GM19438 (cell line): Measurements from ENCODE around the gene EPHB4.
A peak's percentile ranks its signal among the peaks of the same experiment; 100 is the strongest.
"Not testable (repeated sequence)": the region's sequence is repeated elsewhere in the genome, so short reads cannot be mapped to it uniquely, and the experiment has no call there.

Experiments used
- ATAC-seq: cut with Tn5 transposase; IDR thresholded peaks from one replicate; pipeline ENCODE4 v1.9.1; 2021; ENCODE audit warnings: low read depth; ENCODE audit not compliant: unreplicated experiment

The EPHB4 gene

DNA sequence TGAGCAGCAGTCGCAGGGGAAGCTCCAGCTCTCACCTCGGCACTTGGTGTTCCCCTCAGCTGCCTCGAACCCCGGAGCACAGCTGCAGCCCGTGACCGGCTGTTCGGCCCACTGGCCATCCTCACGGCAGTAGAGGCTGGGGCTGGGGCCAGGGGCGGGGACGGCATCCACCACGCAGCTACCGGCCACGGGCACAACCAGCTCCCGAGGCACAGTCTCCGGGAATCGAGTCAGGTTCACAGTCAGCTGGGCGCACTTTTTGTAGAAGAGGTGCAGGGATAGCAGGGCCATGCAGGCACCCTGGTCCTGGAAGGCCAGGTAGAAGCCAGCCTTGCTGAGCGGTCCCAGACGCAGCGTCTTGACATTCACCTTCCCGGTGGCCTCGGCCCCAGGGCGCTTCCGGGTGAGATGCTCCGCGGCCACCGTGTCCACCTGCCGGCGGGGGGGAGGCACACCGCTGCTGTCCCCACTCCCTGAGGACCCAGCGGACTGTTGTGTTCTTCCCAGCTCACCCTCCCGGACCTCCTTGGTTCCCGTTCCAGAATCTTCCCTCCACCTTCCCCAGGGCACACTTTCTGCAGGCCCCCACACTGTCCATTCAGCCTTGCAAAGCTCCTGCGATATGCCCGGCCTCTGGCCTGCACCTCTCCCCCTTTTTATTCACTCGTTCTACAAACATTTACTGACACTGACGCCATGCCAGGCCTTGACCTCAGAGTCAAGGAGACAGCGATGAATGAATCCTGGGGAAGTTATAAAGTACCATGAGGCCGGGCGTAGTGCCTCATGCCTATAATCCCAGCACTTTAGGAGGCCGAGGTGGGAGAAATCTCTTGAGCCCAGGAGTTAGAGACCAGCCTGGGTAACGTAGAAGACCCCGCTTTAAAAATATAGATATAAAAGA, 4.8 kb downstream of the EPHB4 start:
- ATAC-seq: no peak

DNA sequence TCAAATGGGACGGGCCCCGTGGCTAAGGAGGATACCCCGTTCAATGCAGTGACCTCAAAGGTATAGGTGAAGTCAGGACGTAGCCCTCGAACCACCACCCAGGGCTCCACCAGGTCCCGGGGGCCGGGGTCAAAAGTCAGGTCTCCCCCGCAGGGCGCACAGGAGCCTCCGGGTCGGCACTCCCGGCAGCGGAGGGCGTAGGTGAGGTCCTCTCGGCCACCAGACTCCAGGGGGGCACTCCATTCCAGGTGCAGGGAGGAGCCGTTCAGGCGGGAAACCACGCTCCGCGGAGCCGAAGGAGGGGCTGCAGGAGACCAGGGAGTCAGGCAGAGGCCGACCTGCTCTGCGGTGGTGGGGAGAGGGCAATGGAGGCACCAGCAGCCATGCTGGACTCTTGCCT, 7.7 kb downstream of the EPHB4 start:
- no peak for ATAC-seq

DNA sequence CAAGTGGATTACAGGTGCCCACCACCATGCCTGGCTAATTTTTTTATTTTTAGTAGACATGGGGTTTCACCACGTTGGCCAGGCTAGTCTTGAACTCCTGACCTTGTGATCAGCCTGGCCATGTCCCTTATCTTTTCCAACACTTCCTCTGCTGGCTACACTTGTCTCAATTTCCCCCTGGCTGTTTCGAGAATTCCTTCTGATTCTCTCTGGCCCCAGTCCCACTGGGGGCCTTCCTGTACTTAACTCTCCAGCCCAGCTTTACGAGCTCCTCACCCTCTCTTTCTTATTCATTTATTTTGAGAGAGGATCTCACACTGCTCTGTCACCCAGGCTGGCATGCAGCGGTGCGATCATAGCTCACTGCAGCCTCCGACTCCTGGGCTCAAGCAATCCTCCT, 8.5 kb downstream of the EPHB4 start:
- no peak for ATAC-seq

DNA sequence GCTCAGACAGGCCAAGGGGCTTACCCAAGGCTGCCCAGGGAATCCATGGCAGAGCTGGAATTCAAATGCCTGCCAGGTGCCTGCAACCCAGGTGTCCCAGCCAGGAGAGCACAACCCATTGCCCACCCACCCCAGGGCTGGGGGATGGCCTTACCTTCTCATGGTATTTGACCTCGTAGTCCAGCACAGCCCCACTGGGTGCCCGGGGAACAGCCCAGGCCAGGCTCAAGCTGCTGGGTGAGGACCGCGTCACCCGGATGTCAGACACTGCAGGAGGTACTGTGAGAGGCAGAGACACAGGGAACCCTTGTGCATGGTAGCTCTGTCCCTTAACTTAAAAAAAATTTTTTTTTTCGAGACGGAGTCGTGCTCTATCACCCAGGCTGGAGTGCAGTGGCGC, 9.0 kb downstream of the EPHB4 start:
- no peak for ATAC-seq

DNA sequence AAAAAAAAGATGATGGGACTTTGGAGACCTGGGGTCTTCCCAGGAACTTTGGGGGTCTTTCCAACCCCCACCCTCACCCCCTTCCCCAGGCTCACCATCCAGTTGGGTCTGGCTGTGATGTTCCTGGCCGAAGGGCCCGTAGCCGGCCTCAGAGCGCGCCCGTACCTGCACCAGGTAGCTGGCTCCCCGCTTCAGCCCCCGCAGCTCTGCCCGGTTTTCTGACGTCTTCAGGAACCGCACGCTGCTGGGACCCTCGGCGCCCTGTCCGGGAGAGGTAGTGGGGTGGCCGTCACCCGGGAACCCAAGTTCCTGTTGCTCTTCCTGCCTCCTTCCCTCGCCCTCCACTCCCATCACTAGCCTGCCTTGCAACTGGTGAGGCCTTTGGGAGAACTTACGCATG, 10.2 kb downstream of the EPHB4 start:
- ATAC-seq: no peak

DNA sequence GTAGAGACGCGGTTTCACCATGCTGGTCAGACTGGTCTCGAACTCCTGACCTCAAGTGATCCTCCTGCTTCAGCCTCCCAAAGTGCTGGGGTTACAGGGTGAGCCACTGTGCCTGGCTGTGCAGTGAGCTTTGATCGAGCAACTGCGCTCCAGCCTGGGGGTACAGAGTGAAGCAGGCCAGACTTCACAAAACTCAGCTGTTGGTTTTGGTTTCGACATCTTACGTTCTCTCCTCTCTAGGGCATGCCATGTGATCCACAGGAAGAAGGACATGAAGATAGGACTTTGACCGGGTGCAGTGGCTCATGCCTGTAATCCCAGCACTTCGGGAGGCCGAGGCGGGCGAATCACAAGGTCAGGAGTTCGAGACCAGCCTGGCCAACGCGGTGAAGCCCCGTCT, 10.8 kb downstream of the EPHB4 start:
- not testable (repeated sequence) for ATAC-seq

DNA sequence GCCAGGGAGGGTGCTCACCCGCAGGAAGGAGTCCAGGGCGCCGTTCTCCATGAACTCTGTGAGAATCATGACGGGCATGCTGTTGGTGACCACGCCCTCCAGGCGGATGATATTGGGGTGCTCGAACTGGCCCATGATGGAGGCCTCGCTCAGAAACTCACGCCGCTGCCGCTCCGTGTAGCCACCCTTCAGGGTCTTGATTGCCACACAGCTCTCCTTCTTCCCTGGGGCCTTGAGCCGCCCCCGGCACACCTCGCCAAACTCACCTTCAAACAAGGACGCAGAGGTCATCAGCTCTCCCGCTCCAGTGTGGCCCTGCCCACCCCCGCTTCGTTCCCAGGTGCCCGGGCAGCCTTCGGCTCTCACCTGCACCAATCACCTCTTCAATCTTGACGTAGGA, 14.6 kb downstream of the EPHB4 start:
- ATAC-seq: no peak

DNA sequence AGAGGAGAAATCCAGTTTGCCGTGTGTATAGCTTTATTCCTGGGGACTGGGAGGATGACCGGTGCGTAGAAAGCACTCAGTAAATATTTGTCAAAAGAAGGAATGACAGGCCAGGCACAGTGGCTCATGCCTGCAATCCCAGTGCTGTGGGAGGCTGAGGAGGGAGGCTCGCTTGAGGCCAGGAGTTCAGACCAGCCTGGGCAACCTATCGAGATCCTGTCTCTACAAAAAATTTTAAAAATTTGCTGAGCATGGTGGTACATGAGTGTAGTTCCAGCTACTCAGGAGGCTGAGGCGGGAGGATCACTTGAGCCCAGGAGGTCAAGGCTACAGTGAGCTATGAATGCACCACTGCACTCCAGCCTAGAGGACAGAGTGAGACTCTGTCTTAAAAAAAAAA, 15.8 kb downstream of the EPHB4 start:
- no peak for ATAC-seq

DNA sequence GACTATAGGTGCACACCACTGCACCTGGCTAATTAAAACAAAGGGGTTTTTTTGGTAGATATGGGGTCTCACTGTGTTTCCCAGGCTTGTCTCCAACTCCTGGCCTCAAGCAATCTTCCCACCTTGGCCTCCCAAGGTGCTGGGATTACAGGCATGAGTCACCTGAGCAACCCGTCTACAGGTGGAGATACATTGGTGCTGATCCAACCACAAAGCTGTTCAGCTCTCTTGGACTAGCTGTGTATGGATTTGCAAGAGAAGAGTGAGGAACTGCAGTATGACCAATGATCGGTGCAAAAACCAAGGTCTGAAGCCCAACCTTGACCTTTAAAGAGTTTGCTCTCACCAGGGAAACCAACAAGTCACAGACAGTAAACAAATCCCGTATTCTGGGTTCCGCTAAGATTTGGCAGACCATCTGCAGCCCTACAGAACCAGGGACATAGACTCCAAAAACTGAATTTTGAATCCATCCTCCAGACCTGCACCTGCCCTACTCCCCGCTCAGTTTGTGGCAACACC, 18.9 kb downstream of the EPHB4 start:
- no peak for ATAC-seq

DNA sequence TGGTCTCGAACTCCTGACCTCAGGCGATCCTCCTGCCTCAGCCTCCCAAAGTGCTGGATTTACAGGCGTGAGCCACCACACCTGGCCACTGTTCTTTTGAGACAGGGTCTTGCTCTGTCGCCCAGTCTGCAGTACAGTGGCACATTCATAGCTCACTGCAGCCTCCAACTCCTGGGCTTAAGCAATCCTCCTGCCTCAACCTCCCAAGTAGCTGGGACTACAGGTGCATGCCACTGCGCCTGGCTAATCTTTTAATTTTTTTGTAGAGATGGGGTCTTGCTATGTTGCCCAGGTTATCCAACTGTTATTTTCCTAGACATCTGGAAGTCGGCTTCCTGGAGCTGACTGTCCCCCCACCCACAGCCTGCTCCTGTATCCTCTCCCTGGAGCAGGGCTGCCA, 20.4 kb downstream of the EPHB4 start:
- ATAC-seq: not testable (repeated sequence)

DNA sequence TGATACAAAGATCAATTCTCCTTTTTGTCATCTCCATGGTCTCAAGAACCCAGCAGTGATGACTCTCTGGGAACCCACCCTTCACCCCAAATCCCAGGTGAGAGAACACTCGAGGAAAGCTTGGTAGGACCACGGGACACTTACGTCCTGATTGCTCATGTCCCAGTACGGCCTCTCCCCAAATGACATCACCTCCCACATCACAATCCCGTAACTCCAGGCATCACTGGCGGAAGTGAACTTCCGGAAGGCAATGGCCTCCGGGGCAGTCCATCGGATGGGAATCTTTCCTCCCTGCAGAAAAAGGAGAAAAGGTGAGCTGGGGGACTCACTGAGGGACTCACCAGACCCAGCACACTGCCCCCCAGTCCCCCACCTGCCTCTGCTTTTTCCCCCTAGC, 21.0 kb downstream of the EPHB4 start:
- ATAC-seq: no peak

DNA sequence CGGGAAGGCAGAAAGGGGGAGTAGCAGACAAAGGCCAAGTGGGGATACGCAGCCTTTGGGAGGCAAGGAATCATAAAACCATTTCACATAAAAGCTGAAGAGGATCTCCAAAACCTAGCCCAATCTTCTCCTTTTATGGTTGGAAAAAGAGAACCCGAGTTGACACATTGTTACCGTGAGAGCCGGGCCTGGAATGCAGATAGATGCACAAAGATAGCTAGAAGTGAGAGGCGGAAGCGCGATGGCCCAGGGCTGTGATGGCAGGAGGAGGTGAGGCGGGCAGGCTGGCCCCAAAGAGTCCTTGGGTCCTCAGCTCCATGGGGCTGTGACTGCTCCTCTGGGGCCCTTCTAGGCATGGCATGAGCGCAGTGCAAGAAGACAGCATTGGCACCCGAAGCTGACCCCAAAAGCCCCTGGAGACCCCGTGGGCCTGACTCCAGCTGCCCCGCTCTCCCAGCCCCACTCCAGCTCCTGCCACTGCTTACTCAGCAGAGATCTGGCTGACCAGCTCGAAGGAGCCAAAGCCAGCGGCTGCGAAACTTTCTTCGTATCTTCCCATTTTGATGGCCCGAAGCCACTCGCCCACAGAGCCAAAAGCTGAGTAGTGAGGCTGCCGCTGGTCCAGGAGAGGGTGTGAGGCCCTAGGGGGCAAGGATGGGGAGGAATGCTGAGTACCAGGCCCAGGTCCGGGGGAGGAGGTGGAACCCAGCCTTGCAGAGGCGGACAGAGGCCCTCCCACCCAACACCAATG, 22.5 kb downstream of the EPHB4 start:
- ATAC-seq: no peak

DNA sequence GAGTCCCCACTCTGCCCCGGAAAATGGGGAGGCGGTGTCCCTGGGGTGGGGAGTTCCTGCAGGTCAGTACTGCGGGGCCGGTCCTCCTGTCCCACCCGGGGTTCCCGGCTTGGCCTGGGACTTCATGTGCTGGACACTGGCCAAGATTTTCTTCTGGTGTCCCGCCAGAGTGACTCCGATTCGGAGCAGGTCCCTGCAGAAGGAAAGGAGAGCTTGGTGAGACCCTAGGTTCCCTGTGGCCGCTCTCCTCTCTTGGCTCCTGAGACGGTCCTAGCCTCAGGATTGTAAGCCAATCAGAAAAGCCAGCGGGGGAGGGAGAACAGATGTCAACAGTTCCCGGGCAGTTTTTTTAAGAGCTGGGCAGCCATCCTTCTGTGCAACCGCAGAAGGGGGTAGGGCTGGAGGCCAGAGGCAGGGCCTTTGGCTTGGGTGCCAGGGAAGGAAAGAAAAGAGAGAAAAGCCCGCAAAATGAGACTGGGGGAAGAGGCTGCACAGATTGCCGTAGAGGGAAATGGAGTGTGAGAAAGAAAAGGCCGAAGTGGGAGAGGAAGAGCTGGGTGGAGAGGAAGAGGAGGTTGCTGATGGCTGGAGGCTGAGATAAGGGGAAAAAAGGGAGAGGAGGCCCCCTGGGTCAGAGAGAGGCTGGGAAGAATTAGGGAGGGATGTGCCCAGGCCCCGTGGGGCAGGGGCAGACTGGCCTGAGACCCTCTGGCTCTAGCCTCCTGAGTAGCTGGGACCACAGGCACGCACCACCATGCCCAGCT, 23.7 kb downstream of the EPHB4 start:
- peak; percentile 96 for ATAC-seq

DNA sequence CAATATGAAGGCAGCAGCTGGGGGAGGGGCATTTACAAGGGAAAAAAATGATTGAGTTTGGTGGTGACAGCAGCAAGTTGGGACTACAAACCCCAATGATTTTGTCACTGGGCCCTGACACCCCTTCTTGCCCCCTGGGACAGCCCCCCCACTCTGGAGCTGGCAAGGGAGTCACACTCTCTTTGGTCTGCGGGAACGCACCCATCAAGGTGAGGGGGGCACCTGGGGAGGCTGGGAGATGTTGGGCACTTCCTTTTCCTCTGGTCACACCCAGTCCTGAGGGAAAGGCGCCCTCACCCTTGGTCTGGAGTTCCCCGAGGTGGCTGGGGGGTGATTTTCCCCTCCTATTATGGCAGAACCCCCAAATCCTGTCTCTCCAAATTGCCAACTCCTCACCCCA, 24.4 kb downstream of the EPHB4 start:
- ATAC-seq: peak; percentile 14

DNA sequence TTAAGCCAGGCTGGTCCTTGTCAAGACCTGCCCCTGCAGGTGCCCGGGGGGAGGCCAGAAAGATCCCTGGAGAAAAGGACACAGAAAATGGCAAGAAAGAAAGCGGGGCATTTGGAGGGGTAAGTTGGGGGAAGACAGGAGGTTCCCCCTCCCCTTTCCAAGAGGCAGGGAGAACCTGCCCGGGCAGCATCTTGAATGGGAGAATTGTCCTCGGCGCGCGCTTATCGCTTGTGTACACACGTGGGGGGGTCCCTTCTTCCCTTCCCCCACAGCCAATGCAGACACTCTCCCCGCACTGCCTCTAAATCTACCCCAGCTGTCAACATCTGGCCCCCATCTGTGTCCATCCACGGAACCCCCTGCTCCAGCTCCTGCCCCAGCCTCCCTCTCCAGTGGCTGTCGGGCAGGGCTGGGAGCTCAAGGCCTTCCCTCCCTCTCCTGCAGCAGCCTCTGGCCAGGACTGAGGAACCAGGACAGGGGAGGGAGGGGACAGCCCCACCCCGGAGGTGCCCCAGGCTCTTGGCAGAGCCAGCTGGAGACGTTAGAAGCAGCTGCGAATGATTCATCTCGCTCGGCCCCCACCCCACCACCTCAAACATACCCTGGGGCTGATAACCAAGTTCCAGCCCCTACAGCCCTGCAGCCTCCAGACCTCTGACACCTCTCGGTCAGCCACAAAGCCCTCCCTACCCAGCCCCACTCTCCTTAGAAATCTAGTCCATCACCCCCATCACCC, 25.3 kb downstream of the EPHB4 start:
- no peak for ATAC-seq

DNA sequence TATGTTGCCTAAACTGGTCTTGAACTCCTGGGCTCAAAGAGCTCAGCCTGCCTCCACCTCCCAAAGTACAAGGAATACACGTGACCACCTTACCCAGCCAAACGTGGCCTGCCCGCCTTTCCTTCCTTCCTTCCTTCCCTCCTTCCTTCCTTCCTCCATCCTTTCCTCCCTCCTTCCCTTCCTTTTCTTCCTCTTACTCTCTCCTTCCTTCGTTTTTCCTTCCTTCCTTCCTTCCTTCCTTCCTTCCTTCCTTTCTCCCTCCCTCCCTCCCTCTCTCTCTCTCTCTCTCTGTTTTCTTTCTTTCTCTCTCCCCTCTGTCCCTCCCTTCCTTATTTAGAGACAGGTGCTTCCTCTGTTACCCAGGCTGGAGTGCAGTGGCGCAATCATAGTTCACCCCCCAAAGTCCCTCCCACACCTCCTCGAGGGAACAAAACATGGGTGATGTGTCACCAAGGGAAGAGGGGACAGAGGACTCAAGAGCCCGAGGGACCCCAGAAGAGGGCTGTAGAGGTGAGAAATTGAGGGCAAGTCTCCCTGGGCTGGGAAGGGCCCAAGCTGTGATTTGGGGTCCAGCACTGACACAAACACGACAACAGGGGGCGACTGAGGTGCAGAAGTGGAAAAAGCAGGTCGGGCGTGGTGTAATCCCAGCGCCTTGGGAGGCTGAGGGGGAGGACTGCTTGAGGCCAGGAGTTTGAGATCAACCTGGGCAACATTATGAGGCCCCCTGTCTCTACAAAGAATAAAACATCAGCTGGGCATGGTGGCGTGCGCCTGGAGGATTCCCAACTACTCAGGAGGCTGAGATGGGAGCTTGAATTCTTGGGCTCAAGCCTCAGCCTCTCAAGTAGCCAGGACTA, 28.1 kb downstream of the EPHB4 start:
- ATAC-seq: no peak

DNA sequence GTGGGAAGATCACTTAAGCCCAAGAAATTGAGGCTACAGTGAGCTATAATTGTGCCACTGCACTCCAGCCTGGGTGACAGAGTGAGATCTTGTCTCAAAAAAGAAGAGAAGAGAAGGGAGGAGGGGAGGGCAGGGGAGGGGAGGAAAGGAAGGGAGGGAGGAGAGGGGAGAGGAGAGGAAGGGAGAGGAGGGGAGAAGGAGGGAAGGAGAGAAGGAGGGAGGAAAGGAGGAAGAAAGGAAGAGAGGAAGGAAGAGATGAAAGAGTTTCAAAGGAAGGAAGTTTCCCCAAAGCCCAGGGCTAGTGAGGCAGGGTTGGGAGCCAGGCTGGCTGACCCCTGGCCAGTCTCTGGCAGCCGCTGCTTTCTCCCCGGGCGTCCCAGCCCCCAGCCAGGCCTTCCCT, 32.6 kb downstream of the EPHB4 start:
- no peak for ATAC-seq

DNA sequence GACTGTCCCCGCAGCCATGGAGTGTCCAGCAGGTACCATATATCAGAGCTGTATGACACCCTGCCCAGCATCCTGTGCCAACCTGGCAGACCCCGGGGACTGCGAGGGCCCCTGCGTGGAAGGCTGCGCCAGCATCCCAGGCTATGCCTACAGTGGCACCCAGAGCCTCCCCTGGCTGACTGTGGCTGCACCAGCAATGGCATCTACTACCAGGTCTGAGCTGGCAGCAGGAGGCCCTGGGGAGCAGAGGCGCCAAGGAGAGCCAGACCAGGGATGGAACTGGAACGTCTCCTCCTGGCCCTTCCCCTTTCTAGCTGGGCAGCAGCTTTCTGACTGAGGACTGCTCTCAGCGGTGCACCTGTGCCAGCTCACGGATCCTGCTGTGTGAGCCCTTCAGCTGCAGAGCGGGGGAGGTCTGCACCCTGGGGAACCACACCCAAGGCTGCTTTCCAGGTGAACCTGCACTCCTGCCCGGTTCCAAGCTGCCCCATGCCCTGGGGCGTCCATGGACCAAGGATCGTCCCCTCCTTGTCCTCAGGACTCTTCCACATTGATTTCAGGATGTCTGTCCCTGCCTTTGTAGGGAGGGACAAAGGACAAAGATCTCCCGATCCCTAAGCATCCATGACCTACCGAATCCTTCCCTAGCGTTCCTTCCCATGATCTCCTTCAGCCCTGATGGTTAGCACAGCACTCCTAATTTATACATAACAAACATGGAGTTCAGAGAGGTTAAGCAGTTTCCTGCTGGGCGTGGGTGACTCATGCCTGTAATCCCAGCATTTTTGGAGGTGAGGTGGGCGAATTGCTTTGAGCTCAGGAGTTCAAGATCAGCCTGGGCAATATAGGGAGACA, 33.3 kb downstream of the EPHB4 start:
- ATAC-seq: no peak
